ENCODE results near the gene SUN2.
A peak's percentile ranks its signal among the peaks of the same experiment; 100 is the strongest.

SUN2 gene

DNA sequence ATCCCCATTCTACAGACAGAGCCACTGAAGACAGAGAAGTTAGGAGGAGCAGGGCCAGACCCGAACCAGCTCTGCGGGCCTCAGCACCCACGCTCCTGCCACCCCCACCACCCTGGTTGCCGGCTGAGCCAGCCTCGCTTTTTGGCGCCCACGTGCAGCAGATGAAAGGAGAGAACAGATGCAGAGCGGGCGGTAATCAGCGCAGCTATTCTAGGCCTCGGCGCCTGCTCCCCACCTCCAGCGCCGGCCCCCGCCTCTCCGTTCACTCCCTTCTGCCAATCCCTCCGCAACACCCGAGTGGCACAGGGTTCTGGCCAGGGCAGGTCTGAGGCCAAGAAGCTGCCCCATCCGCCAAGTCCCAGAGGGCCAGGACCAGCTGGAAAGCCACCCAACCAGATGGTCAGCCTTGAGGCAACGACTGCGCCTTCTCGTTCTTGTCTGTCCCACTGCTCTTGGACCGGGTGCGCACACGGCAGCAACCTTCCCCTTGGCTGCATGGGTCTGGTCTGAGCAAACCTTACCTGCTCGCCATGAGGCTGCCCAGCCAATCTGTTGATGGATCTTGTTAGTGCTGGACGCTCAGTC lies 21.4 kb upstream of the SUN2 start:
- no peak for DNase-seq

- no peak for DNase-seq
These were observed 20.3 kb upstream of the SUN2 start for GRCh38 chr22:38776086-38776485.

GRCh38 chr22:38775656-38776055 lies 19.9 kb upstream of the SUN2 start:
- DNase-seq = no peak

- DNase-seq = no peak
These were observed 18.8 kb upstream of the SUN2 start for GRCh38 chr22:38774496-38775166.

GRCh38 chr22:38773363-38773946 lies 17.7 kb upstream of the SUN2 start:
- no peak for DNase-seq

DNA sequence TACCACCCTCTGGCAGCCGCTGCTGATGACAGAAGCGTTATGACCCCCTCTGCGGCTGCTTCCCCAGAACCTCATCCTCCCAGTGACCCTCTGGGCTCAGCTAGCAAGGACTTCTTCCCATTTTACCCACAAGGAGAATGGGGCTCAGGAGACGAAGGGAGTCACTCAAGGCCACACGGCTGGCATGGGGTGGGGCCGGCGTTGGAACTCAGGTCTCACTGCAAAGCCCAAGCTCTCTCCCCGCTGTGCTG lies 16.8 kb upstream of the SUN2 start:
- no peak for DNase-seq

DNA sequence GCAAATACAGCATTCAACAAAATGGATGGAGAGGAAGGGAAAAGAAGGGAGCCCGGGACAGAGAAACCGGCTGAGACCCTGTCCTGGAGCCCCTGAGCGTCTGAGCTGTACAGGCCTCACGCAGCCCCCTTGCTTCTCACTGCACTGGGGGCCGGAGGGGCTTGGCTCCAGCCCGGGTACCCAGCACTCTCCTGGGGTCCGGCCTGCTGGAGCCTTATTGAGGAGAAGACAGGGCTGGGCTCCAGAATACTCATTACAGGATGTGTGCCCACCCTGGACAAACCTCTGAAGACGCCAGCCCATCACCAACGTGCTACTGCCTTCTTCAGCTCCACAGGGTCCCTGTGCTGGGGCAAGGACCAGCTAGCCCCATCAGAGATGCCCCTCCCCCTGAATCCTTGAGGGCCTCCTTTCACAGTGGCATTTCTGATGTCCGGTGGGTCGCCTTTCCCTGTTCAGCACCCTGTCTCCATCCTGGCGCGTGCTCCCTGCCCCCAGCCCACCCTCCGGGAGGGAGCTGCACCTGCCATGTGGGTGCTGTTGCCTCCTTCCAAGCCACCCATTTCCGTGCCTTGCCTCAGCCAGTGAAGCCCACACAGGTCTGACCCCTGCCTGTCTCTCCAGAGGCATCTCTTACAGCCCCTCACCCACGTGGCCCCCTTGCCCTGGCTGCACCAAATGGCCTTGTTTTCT lies 14.6 kb upstream of the SUN2 start:
- no peak for DNase-seq

- no peak for DNase-seq
These were observed 12.2 kb upstream of the SUN2 start for GRCh38 chr22:38768036-38768435.

DNA sequence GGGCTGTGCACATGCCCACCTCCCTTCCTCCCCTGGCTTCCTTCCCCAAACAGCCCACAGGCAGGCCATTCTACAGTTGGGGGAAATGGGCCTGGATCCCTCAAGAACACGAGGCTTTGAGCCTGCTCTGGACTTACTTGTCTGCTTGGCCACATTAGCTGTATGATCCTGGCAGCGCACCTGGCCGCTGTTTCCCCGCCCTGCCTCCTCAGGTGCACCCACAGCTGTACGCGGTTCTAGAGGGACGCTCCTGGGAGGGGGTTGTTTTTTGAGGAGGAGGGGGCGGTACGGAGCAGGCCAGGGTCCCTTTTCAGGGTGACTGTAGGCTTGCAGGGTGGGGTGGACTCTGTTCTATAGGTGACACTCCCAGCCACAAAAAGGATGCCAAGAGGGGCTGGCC lies 11.5 kb upstream of the SUN2 start:
- no peak for DNase-seq

- DNase-seq = peak; percentile 48
These were observed 10.4 kb upstream of the SUN2 start for GRCh38 chr22:38766076-38766777.

DNA sequence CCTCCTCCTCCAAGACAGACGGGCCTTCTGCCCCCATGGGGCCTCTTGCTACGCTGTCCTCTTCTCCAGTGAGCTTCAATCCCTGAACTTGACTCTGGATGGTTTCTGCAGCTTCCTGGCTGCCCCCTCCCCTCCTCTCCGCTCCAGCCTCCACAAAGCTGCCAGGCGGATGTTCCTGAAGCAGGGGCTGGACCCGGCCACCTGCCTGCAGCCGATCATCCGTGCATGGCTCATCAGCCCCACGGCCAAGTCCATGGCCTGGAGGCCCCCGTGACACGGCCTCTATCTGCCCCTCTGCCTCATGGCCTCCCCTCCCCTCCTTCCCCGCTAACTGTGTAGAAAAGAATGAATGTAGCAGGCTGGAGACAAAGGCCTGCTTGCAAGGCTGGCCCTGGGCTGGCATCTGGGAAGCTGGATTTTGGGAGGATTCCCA lies 6.8 kb upstream of the SUN2 start:
- DNase-seq = no peak

- no peak for DNase-seq
These were observed 5.7 kb upstream of the SUN2 start for GRCh38 chr22:38761202-38762162.

- peak; percentile 34 for DNase-seq
These were observed 4.8 kb upstream of the SUN2 start for GRCh38 chr22:38760477-38761201.

DNA sequence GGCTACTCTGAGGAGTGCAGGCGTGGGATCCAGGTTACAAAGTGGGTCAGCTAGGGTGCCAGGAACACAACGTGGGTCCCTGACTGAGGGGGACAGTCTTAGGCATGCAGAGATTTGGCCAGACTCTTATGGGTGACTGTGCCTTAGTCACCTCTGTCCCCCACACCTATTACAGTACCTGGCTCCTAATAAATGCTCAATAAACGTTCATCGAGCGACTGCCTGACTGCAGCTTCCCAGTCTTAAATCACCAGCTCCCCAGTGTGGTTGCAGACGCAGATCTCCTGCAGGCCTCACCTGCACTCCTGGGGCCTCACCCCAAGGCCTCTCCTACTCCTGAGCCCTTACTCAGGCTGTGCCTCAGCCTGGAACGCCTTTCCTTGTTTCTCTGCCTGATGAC lies 3.2 kb upstream of the SUN2 start:
- DNase-seq = no peak

DNA sequence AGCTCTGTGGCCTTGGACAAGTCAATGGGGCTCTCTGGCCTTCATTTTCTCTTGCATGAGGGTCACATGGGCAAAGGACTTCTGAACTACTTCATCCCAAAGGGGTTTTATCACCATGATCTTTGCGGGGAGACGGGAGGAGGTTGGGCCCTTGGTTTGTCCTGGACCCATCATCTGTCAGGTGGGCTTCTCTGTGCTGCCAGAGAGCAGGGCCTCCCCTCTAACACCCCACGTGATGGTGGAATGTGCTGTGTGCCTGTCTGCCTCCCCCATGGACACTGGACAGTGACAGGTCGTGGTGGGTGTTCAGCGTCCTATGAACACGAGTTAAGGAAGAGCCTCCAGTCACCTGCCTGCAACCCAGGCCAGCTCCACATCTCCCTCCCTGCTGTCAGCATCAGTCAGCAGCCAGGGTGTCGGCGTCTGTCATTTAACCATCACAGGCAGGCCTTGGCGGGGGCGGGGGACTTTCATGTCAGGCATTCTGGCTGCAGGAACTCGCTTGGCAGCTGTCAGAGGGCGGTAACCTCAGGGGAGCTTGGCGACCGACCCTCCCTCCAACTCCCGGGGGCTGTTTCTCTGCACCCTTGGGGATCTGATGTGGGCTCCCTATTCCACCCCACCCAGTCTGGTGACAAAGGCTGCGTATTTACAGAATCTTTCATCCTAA lies 2.6 kb upstream of the SUN2 start:
- no peak for DNase-seq

DNA sequence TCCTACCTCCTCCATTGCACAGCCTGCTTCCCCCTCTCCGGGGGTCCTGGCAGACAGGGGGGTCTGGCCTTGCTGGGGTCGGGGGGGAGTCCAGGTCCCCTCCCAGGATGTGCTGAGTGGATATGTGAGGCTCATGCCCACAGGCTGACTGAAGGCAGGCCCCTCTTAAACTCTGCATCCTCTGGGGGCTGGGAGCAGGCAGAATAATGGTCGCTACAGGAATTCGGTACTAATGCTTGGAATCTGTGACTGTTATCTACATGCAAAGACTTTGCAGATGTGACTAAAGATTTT lies 1.6 kb upstream of the SUN2 start:
- DNase-seq = no peak

GRCh38 chr22:38756711-38757463 lies 1.1 kb upstream of the SUN2 start:
- no peak for DNase-seq

- peak; percentile 53 for DNase-seq
These were observed 465 bp downstream of the SUN2 start for GRCh38 chr22:38755155-38755910.

GRCh38 chr22:38754751-38755154 lies 1.0 kb downstream of the SUN2 start:
- peak; percentile 46 for DNase-seq

All from fibroblast of skin of right biceps (primary cell).